GM10847 (cell line): ENCODE data around the gene PURA.

Experiments used
- POLR2A ChIP-seq: IDR thresholded peaks from 2 replicates; pipeline ENCODE4 v1.6.1; 2011; ENCODE audit not compliant: insufficient read length; ENCODE audit errors: extremely low read depth

PURA gene

DNA sequence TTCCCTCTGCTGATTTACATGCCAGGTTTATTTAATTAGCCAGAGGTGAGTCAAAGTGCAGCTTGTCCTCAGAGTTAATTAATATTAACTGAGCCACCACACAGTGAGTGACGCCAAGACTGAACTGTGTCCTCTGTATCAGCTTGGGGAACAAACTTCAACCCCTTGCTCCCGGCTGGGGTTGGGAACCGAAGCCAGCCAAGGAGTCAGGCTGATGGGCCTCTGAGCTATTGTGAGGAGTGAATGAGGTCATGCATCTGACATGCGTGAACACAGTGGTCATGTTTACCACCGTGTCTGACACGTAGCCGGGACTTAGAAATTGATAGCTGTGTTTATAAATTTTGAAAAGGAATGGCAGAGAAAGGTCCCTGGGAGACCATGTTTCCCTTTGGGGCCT lies 28.9 kb downstream of the PURA start:
- no peak for TF ChIP-seq POLR2A

DNA sequence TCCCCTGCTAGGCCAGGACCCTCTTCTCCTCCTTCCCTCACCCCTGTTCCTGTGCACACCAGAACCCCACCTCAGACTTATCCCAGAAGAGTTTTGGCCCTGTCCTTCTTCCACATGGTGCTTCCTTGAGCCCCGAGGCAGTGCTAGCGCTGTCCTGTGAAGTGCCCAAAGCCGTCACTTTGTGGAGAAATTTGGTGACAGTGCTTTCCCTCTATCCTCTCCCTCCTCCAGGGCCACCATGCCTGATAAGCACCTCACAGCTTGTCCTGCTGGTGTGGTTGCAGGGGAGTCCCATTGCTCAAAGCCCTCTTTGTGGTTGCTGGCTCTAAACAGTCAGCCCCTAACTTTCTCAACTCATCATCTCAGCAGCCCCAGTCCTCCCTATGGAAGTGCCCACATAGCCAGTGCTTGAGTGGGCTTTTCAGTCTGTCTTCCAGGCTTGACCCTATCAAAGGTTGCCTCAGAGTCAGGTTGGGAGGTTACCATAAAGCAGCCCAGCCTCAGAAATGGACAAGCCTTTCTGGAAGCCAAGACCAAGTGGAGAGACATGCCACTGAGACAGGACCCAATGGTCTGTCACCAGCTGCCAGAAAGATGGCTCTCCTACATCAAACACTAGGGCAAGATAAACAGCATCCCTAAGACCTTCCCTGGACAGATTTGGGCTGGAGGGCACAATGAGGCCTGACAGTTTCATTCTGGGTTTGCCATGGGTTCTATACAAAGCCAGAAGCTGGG lies 29.8 kb downstream of the PURA start:
- no peak for TF ChIP-seq POLR2A

DNA sequence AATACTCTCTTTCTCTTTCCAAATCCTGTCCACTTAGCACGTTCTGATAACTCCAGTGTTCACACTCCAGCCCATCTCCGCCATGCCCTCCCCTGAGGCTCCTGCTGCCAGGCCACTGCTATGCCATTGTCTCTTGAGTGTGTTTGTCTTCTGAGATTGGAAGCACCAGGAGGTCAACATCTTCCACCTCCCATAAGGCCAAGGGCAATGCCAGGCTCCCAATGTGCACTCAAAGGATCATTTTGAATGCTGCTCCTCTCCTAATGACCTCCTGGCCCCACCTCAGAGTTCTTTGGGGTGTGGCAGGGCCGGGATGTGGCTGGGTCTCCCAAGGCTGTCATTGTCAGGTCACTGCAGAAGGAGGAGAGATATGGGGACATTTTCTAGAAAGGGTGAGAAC lies 31.3 kb downstream of the PURA start:
- no peak for TF ChIP-seq POLR2A

DNA sequence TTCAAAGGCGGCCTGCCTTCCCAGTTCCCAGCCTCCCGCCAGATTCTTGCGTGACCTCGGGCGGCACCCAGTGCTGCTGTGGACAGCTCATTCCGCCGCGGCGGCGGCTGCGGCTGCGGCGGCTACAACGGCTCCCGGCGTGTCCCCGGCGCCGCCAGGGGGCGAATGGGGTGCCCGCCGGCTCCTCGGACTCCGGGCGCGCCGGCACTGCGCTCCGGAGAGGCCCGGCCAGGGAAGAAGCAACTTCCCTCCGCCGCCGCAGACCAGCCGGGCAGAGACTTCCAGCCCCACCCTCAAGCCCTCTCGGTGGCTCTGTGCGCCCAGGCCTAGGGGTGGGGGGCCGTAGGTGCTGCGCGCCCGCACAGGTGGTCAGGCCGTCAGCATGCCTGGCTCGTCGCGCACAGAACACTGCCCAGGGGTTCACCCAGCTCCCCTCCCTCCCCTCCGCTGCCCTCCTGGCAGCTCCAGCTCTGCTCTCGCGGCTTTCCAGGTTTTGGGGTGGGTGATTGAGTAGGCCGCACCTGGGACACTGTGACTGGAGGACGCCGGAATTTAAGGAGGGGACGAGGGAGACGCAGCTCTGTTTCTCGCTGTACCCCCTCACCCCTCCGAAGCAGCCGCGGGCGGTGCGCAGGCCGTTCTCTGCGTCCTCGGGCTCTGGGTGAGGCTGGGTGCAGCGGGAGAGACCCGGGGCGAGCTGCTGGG lies 32.1 kb downstream of the PURA start:
- TF ChIP-seq POLR2A, result no peak

DNA sequence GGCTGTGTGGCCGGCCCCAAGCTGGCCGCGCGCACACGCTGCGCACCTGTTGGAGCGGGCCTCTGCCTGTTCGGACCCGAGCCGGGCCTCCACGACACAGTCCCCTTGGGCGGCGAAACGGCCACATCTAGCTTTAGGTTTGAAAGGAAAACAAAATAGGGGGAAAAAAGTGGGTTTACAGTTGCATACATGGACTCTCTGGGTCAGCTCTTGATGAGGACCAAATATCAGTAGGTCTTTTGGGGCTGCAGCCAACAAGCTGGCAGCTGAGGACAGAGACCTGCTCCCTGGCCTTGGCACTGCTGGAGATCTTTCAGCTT lies 32.6 kb downstream of the PURA start:
- TF ChIP-seq POLR2A, result no peak

DNA sequence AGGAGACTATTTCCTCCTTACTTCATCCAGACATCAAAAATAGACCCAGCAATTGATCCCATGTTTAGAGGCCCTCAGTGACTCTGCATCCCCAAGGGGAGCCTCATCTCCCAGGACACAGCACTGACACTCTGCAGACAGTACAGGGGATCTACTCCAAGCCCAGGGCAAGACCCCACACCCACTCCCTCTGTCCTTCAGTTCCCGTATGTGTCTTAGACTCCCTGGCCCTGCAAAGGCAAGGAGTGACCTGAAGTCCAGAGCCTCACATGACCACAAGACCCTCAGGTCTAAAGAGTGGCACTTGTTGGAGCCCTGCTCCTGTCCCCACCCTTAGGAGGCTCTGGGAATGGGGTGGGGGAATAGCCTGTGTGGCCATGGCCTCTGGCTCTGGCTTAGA lies 33.6 kb downstream of the PURA start:
- TF ChIP-seq POLR2A, result no peak

DNA sequence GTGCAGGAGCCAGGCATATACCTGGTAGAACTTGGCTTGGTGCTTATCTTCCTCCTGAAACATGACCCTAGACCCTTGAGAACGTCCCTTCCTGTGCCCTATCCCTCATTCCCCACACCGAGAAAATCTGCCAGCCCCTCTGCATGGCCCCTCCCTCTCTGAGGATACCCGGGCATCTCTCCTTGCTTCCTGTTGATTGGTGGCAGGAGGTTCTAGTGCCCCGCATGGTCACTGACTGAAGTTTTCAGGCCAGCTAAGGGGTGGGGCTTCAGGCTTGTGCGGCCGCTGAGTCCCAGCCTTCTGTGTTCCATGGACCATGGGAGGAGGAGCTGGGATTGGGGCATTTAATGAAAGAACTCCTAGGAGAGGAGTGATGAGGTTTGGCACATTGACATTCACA lies 34.6 kb downstream of the PURA start:
- no peak for TF ChIP-seq POLR2A

DNA sequence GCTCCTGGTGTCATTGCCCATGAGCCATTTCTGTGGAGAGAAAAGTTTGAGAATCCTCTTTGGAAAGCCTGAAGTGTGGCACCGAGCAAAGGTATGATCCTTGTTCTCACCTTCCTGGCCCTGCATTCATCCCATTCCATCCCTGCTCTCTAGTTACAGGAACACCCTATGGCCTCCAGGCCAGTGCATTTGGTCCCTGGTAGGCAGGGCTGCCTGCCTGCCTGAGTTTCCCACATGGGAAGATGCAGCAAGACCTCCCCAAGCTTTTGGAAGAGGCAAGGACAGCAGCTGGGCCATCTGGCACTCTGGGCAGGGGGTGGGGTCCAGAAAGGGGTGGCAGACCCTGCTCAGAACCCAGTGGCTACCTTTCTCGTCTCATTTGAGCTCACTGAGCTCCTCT lies 36.3 kb downstream of the PURA start:
- TF ChIP-seq POLR2A, result no peak

DNA sequence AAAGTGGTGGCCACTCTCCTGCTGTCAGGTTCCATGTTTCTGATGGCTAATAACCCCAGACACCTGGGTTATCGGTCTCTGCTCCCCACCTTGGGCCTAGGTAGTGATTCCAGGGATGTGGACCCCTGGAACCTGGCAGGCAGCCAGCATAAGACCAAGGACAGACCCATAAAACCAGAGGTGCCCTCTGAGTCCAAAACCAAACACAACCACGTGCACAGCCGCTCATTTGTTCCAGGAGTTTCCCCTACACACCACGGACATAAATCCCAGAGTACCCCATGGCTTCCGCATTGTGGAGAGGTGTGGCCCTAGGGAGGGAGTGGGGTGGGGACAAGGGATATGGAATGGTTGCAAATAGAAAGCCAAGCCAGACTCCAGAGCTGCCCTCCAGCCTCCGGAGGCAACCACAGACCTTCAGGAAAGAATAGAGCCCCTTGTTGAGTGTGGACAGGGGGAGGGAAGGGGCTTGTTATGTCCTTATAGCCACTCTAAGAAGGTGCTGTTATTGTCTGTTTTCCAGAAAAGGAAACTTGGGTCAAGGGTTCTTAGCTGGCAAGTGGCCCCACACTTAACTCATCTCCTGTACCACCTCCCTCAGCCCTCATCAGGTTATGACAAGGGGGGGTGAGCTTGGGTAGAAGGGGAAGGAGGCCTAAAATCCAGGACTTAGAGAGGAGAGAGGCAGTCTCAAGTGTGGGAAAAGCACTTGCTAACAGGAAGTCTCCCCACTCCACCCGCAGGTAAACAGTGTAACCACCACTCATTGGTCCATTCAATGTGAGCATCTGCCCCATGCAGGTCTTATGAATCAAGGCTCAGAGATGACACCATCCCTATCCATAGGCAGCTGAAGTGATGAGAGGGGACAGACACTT lies 37.5 kb downstream of the PURA start:
- no peak for TF ChIP-seq POLR2A

DNA sequence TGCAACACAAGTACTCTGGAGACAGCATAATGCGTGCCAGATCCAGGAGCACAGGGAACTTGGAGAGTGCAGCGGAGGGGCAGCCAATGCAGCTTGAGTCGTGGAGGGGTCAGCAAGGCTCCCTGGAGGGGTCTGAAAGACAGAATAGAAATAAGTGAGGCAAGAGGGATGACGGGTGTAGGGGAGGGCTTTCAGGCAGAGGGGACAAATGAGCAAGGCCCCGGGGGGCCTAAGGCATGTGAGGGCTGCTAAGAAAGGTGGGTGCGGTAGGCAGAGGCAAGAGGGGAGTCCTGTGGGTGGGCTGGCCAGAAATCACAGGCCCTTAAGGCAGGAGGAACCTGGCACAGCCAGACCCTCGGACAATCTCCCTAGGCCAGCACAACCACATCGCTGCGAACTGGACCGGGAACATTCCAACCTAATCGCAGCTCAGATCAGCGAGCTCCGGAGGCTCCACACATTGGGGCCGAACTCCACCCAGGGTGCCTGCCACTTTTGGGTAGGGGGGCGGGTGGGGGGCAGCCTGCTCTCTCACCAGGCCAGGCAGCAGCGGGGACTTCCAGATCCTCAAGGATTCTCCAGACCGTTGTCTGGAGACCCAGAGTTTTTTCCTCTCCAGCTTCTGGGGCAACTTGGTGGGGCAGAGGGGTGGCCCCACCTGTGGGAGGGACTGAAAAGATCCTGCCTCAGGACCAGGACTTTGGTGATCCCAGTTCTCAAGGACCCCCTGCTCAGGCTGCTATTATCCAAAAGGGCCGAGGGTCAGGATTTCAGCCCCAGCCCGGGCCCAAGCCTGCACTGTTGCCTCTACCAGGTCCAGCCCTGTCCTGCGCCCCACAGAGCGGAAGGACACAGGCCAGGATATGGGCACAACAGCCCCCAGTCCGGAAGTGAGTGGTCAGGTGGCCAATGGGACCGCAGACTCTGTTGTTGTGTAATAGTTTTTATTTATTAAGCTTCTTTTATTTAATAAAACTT lies 38.4 kb downstream of the PURA start:
- no peak for TF ChIP-seq POLR2A

DNA sequence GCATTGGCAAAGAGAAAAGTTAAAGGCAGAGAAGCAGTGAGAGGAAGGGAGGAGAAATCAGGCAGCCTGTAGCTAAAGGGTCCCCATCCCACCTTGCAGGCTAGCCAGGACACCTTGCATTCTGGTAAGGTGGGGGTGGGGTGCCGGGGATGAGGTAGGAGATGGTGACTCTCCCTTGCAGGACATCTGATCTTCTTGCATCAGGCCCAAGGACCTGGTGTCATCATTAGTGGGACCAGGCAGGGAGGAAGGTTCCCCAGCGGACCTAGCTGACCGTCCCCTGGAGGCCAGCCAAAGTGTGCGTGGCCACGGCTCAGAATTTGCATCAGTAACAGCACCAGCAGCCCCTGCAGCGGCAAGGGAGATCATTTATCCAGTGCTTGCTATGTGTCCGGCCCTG lies 39.3 kb downstream of the PURA start:
- no peak for TF ChIP-seq POLR2A

DNA sequence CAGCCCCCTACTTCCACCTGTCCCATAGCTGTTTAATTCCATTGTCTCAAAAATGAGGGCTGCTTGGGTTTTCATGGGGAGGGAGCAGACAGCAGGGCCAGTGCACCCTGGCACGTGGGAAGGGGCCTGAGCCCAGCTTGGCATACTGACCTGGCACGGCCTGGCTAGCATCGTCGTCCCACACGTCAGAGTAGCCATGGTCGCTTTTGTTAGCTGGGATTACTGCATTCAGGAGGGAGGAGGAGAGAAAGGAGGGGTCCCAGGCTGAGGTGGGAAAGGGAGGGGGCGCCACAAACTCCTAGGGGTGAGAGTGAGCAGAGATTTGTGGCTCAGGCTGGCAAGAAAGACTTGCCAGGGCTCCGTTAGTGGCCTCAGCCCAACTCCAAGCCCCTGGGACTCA lies 40.0 kb downstream of the PURA start:
- TF ChIP-seq POLR2A, result no peak

DNA sequence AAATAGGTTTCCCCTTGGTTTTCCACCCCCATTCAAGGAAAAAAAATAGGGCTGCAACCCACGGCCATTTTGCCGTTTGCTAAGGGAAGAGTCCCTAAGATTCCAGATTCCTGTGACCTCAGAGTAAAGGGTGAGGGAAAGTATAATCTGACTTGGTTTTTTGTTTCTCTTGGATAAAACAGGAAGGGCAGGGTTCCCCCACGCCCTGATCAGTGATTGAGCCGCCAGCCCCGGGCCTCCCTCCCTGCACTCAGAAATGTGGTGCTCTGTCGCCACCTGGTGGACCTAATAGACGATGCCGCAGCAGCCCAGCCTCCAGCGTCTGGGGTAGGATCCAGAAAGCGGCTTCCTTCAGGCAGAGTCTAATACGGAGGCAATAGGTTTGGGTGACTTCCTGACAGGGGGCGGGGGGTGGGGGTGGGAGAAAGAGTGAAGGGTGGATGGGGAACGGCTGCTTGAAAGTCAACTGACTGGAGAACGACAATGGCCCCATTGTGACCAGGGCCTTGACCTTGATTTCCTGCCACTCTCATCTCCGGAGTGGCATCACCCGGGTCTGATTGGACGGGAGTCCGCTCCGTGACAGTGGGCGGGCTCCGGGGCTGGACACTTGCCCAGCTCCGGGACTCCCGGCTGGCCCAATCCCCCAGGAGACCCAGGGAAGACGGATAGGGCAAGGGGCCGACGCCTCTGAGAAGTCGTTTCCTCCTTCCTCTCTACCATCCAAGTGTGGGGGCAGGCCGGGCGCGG lies 43.3 kb downstream of the PURA start:
- no peak for TF ChIP-seq POLR2A

DNA sequence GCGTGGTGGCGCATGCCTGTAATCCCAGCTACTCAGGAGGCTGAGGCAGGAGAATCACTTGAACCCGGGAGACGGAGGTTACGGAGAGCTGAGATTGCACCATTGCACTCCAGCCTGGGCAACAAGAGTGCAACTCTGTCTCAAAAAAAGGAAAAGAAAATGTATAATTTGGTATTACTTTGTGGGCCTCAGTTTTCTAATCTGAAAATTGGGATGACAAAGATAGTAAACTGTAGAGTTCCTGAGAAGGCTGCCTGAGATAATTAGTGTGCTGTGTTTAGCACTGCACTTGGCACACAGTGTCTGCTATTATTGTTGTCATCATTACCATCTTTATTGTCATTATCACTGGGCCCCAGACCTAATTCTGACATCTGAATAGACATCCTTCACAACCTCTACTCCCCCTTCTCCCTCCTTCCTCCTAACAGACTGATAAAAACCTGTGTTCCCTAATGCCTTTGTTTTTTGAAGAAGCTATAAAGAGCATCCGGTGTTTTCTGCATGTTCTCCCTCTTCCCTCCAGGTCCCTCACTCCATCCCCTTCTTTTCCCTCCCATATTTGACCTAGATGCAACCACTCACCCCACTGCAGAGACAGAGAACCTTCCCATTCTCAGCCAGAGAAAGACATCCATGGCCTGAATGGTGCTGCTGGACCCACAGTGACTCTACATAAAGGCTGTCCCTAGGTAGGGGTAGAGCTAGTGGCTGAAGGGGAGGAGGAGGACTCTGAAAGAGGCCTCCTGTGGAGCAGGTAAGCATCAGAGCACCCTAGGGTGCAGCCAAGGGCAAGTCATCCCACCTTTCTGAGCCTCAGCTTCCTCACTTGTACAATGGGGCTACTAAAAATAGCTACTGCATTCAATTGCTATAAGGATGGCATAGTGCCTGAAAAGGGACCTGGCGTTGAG lies 45.4 kb downstream of the PURA start:
- TF ChIP-seq POLR2A, result no peak

DNA sequence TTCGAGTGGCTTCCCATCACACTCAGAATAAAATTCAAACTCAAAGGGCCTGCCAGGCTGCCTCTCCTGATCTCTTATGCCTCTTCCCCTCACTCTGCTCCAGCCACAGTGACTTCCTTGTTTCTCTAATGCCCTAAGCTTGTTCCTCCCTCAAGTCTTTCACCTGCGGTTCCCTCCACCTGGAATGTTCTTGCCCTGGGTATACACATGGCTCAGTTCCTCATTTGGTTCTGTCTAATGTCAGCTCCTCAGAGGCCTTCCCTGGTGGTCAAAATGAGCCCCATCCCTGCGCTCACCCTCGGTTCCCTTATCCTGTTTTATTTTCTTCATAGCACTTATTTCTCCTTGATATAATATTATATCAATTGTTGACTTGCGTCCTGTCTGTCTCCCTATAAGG lies 48.4 kb downstream of the PURA start:
- TF ChIP-seq POLR2A, result no peak
